Fibroblast of lung (primary cell): ENCODE results near the gene PLCG1. TPM values are rescaled to one million over a fixed set of nuclear protein-coding genes. Genes with fewer than 3 reads are reported as not detected.

Experiments used
- DNase-seq, 2 donors: peaks; one replicate each; pipeline versions ENCODE4 v3.0.0 to v3.0.0-alpha.2; 2010; ENCODE audit warnings: low read depth in 2 of 2
- H2AFZ ChIP-seq: 2 replicates; pipeline ENCODE4 v1.5.1; 2012; ENCODE audit warnings: low read length, control low read depth, inconsistent platforms
- H3K27ac ChIP-seq: 2 replicates; pipeline ENCODE4 v1.5.1; 2011; ENCODE audit warnings: low read length, control low read depth; ENCODE audit not compliant: insufficient read depth
- H3K27me3 ChIP-seq: 2 replicates; pipeline ENCODE4 v1.5.1; 2011; ENCODE audit warnings: mild to moderate bottlenecking, low read length; ENCODE audit not compliant: control insufficient read depth, insufficient read depth
- H3K36me3 ChIP-seq: 2 replicates; pipeline ENCODE4 v1.5.1; 2011; ENCODE audit warnings: low read length; ENCODE audit not compliant: control insufficient read depth, insufficient read depth
- H3K4me1 ChIP-seq: 2 replicates; pipeline ENCODE4 v1.5.1; 2011; ENCODE audit warnings: low read length; ENCODE audit not compliant: control insufficient read depth, insufficient read depth; ENCODE audit errors: extremely low read depth
- H3K4me2 ChIP-seq: 2 replicates; pipeline ENCODE4 v1.5.1; 2011; ENCODE audit warnings: low read length, control low read depth; ENCODE audit not compliant: insufficient read depth; ENCODE audit errors: extremely low read depth
- H3K4me3 ChIP-seq, 4 experiments: fragments of 200-600 bp in 1 of 4; sonication (generic) in 1 of 4; replicated peaks in 1 of 4; 2 replicates each; pipeline ENCODE4 v1.5.1; 2011 to 2016; ENCODE audit warnings: low read length in 4 of 4, low read depth in 3 of 4, mild to moderate bottlenecking in 3 of 4, control low read depth in 2 of 4, inconsistent platforms in 1 of 4, mixed read lengths in 1 of 4; ENCODE audit not compliant: insufficient read depth in 1 of 4; ENCODE audit errors: control extremely low read depth in 1 of 4
- H3K79me2 ChIP-seq: 2 replicates; pipeline ENCODE4 v1.5.1; 2012; ENCODE audit warnings: mild to moderate bottlenecking, low read length, inconsistent platforms; ENCODE audit not compliant: control insufficient read depth, insufficient read depth
- H3K9ac ChIP-seq: 2 replicates; pipeline ENCODE4 v1.5.1; 2011; ENCODE audit warnings: mild to moderate bottlenecking, low read length, control low read depth; ENCODE audit not compliant: insufficient read depth
- H3K9me3 ChIP-seq: 2 replicates; pipeline ENCODE4 v1.5.1; 2012; ENCODE audit warnings: low read depth, low read length; ENCODE audit not compliant: control insufficient read depth, insufficient read depth
- H4K20me1 ChIP-seq: 2 replicates; pipeline ENCODE4 v1.5.1; 2011; ENCODE audit warnings: low read length; ENCODE audit not compliant: control insufficient read depth, insufficient read depth; ENCODE audit errors: extremely low read depth
- CTCF ChIP-seq, 2 donors: IDR thresholded peaks in 1 of 2; conservative IDR thresholded peaks in 1 of 2; 1 replicate in 1 of 2; 2 replicates in 1 of 2; pipeline ENCODE4 v1.5.1; 2011 to 2012; ENCODE audit warnings: low read length in 2 of 2, control low read depth in 1 of 2, inconsistent platforms in 1 of 2, low read depth in 1 of 2, mild to moderate bottlenecking in 1 of 2
- EZH2 ChIP-seq: IDR thresholded peaks from 2 replicates; pipeline ENCODE4 v1.5.1; 2012; ENCODE audit warnings: low read length, control low read depth, mild to moderate bottlenecking; ENCODE audit errors: missing control alignments
- polyA plus RNA-seq, 2 donors: library from polyadenylated mRNA; depleted of rRNA in 1 of 2; stranded (reverse) in 1 of 2; unstranded in 1 of 2; fragments of >200 nt; gene quantifications; 2 replicates each; pipeline ENCODE4 v1.2.1, GENCODE V29; 2011 to 2012; ENCODE audit warnings: missing spikeins in 1 of 2
- total RNA-seq: library from RNA; depleted of rRNA; stranded (reverse); fragments of >200 nt; gene quantifications from 2 replicates; pipeline ENCODE4 v1.2.1, GENCODE V29; 2014

PLCG1 gene
- total and polyA plus RNA-seq, 2 donors (not counting 1 experiment from before 2014, with no cell fraction given) = 24.5 to 86.2 TPM

DNA sequence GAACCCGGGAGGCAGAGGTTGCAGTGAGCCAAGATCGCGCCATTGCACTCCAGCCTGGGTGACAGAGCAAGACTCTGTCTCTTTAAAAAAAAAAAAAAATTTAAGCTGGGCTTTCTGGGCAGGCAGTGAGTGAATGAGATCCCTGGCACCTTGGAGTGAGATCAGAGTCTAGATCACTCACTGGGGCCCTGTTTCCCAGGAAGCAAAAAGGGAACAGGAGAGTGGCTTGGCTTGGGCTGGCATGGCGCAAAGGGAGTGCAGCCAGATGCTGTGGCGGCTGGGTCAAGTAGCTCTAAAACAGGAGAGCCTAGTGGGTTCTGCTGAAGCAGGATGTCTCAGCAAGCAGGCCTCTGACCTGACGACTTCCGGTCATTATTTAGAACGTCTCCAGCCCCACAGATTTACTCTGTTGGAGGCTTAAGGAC is 10.4 kb downstream of the PLCG1 start:
- Histone ChIP-seq H3K9me3 (no peaks in the 10 kb centered on the region), H3K79me2 (peaks cover 76% of the 10 kb centered on the region), H2AFZ (no peak overlapping the region), H3K9ac (no peak overlapping the region), H3K27me3 (no peaks in the 10 kb centered on the region), H3K4me2 (no peak overlapping the region), H3K27ac (no peak overlapping the region), H3K36me3 (no peaks in the 10 kb centered on the region), H3K4me1 (peaks cover 3% of the 10 kb centered on the region), H4K20me1 (no peaks in the 10 kb centered on the region), H3K4me3 (no peak overlapping the region)
- no peak for TF ChIP-seq EZH2
- TF ChIP-seq CTCF (conservative IDR thresholded peaks at IDR 0.05 in 1 of 2, IDR thresholded peaks at IDR 0.05 in 1 of 2; ENCODE audit: low read depth in 1 of 2, low read length in 2 of 2) = no peak
- DNase-seq = peak in 1 of 2 donors; percentile 19

DNA sequence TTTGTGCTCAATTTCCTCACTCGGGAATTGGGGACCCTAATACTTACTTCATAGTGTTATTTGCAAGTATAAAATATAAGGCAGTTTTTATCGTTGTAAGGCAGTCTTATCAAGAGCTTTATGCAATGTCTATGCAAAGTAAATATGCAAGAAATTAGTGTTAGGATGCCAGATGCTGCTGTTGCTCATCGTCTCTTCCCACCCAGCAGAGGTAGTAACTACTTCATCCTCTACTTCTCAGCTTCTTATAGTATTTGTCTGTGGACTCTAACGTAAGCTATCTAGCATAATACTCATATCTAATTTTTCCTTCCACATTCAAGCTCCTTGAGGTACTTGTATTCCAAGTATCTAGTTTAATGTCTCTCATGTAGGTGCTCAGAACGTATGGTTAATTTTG is 11.6 kb downstream of the PLCG1 start:
- Histone ChIP-seq H3K4me2 (no peak overlapping the region), H2AFZ (no peak overlapping the region), H3K4me1 (peaks cover 3% of the 10 kb centered on the region), H3K27ac (no peak overlapping the region), H3K9ac (no peak overlapping the region), H3K9me3 (no peaks in the 10 kb centered on the region), H3K27me3 (no peaks in the 10 kb centered on the region), H3K4me3 (no peak overlapping the region), H3K36me3 (no peaks in the 10 kb centered on the region), H4K20me1 (no peaks in the 10 kb centered on the region), H3K79me2 (peaks cover 73% of the 10 kb centered on the region)
- TF ChIP-seq CTCF (conservative IDR thresholded peaks at IDR 0.05 in 1 of 2, IDR thresholded peaks at IDR 0.05 in 1 of 2; ENCODE audit: low read depth in 1 of 2, low read length in 2 of 2) (no peak), EZH2 (no peak)
- DNase-seq = no peak

DNA sequence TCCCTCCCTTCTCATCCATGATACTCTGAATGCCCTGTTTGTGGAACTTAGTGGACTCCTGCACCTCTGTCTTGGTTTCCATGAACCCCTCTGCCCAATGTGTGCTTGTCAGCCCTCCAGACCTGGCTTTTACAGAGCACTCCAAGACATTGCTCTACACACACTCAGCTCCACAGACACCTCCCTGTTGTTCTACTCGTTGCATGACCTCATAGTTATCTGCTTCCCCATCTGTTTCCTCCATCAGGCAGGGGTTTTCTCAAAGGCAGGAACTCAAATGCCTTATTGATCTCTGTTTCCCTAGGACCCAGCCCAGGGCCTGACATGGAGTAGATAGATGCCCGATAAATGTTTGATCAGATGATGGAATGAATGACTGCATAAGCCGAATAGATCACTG is 13.3 kb downstream of the PLCG1 start:
- Histone ChIP-seq H3K4me2 (no peak overlapping the region), H3K9me3 (no peaks in the 10 kb centered on the region), H4K20me1 (no peaks in the 10 kb centered on the region), H3K27ac (no peak overlapping the region), H3K4me3 (no peak overlapping the region), H3K36me3 (no peaks in the 10 kb centered on the region), H2AFZ (no peak overlapping the region), H3K27me3 (no peaks in the 10 kb centered on the region), H3K79me2 (peaks cover 73% of the 10 kb centered on the region), H3K4me1 (peaks cover 3% of the 10 kb centered on the region), H3K9ac (no peak overlapping the region)
- no peak for DNase-seq
- TF ChIP-seq EZH2 = no peak
- no peak for TF ChIP-seq CTCF (conservative IDR thresholded peaks at IDR 0.05 in 1 of 2, IDR thresholded peaks at IDR 0.05 in 1 of 2; ENCODE audit: low read depth in 1 of 2, low read length in 2 of 2)
